Measurements from ENCODE around the gene SKOR1. TPM values are rescaled to one million over a fixed set of nuclear protein-coding genes. Genes with fewer than 3 reads are reported as not detected.
A peak's percentile ranks its signal among the peaks of the same experiment; 100 is the strongest.

The SKOR1 gene
- total and polyA plus RNA-seq, 2 of the 13 experiments (the other 11 are each of a cell fraction or from before 2014, with no cell fraction given): 0.09 to 0.11 TPM

GRCh38 chr15:67854358-67854757 lies 29.0 kb downstream of the SKOR1 start (continued):
- no peak for TF ChIP-seq ZHX2 (IDR thresholded peaks at IDR 0.05; ENCODE audit: low read depth)
- no peak for TF ChIP-seq ZHX2 (CRISPR knock-in tag; IDR thresholded peaks at IDR 0.05; ENCODE audit: borderline replicate concordance)
- peak; percentile 76; the same call in 1 of the 2 replicates for TF ChIP-seq NFIC (IDR thresholded peaks at IDR 0.05; ENCODE audit: low read length)
- TF ChIP-seq POLR2AphosphoS5 (IDR thresholded peaks at IDR 0.05; ENCODE audit: low read depth, low read length): peak; percentile 61
- no peak for TF ChIP-seq MYPOP (CRISPR knock-in tag; IDR thresholded peaks at IDR 0.05)
- TF ChIP-seq HNF4G (IDR thresholded peaks at IDR 0.05; ENCODE audit: borderline replicate concordance, low read depth, low read length): peak; percentile 58
- no peak; the same call in 1 of the 2 replicates for TF ChIP-seq HNF4G (CRISPR knock-in tag; IDR thresholded peaks at IDR 0.05; ENCODE audit: borderline replicate concordance, low read depth)
- no peak for TF ChIP-seq MATR3 (CRISPR knock-in tag; IDR thresholded peaks at IDR 0.05)
- TF ChIP-seq TFAP4 (IDR thresholded peaks at IDR 0.05; ENCODE audit: borderline replicate concordance, low read depth): peak; percentile 28; the same call in 1 of the 2 replicates
- TF ChIP-seq MXD1 (CRISPR knock-in tag; IDR thresholded peaks at IDR 0.05): no peak
- TF ChIP-seq MAFF (IDR thresholded peaks at IDR 0.05; ENCODE audit: low read depth, low read length): no peak
- TF ChIP-seq CREM (IDR thresholded peaks at IDR 0.05): no peak
- TF ChIP-seq CREM (CRISPR knock-in tag; IDR thresholded peaks at IDR 0.05): no peak
- peak; percentile 38; the same call in 1 of the 2 replicates for TF ChIP-seq PHF8 (CRISPR knock-in tag; IDR thresholded peaks at IDR 0.05)
- no peak for TF ChIP-seq FOXP1 (IDR thresholded peaks at IDR 0.05)
- no peak for TF ChIP-seq FOXP1 (CRISPR knock-in tag; IDR thresholded peaks at IDR 0.05)
- TF ChIP-seq ZSCAN9 (CRISPR knock-in tag; IDR thresholded peaks at IDR 0.05; ENCODE audit: borderline replicate concordance): 0 out of 2 replicates have a peak, but pooled peaks have one; percentile 37
- TF ChIP-seq GATAD2A (CRISPR knock-in tag; IDR thresholded peaks at IDR 0.05): peak; percentile 58; the same call in 1 of the 2 replicates
- no peak for TF ChIP-seq ZNF639 (CRISPR knock-in tag; conservative IDR thresholded peaks at IDR 0.05)
- TF ChIP-seq BHLHE40 (IDR thresholded peaks at IDR 0.05; ENCODE audit: low read length): no peak; the same call in 1 of the 2 replicates
- peak; percentile 52; the same call in 1 of the 2 replicates for TF ChIP-seq DMAP1 (CRISPR knock-in tag; IDR thresholded peaks at IDR 0.05)
- TF ChIP-seq XRCC5 (optimal IDR thresholded peaks at IDR 0.05; ENCODE audit: low read length): peak; percentile 21
- TF ChIP-seq ZNF20 (CRISPR knock-in tag; IDR thresholded peaks at IDR 0.05): no peak

Data from HepG2 (cell line).